D721Med (cell line): ENCODE results near the gene CLNS1A.

Experiments used
- DNase-seq: peaks from one replicate; pipeline ENCODE4 v3.0.0; 2011; ENCODE audit warnings: low spot score; ENCODE audit not compliant: insufficient read length
- FAIRE-seq: peaks from 2 replicates; lab custom pipeline; 2011; peaks lifted over from hg19 to GRCh38; lab: Jason Lieb, UNC
- CTCF ChIP-seq: IDR thresholded peaks from 2 replicates; pipeline ENCODE4 v1.5.1; 2012; ENCODE audit warnings: mild to moderate bottlenecking, control low read depth; ENCODE audit not compliant: insufficient read depth; ENCODE audit errors: missing control alignments

Gene CLNS1A

GRCh38 chr11:77637345-77638165, at the start of gene CLNS1A:
CLNS1A (minus strand) TSS chr11:77637794; CDS start chr11:77637714, 80 bp downstream.
- peak; percentile 32 for DNase-seq
- no peak for TF ChIP-seq CTCF
- no peak for FAIRE-seq

GRCh38 chr11:77687088-77687487, 49.5 kb upstream of the CLNS1A start:
- TF ChIP-seq CTCF, result no peak
- FAIRE-seq, result no peak
- DNase-seq, result no peak

- no peak for FAIRE-seq
- no peak for DNase-seq
- TF ChIP-seq CTCF, result no peak
Measured at GRCh38 chr11:77677138-77677537, 39.5 kb upstream of the CLNS1A start.

- TF ChIP-seq CTCF, result no peak
- FAIRE-seq (no peak), DNase-seq (no peak)
Measured at GRCh38 chr11:77672264-77672663, 34.7 kb upstream of the CLNS1A start.

GRCh38 chr11:77669848-77670511, 32.4 kb upstream of the CLNS1A start:
- FAIRE-seq (no peak), DNase-seq (no peak)
- TF ChIP-seq CTCF, result no peak

- no peak for FAIRE-seq
- DNase-seq, result no peak
Measured at GRCh38 chr11:77668760-77669159, 31.2 kb upstream of the CLNS1A start.

More at GRCh38 chr11:77668760-77669159, 31.2 kb upstream of the CLNS1A start:
- no peak for TF ChIP-seq CTCF
